SKM-1 treated with dmso at 0.1 percent for 144 hours (cell line): ENCODE measurements around the gene RGS9.
A peak's percentile ranks its signal among the peaks of the same experiment; 100 is the strongest.
"Not testable (repeated sequence)": the region's sequence is repeated elsewhere in the genome, so short reads cannot be mapped to it uniquely, and the experiment has no call there.

Source experiments
- DNase-seq: peaks from one replicate; lab custom pipeline; 2025; ENCODE audit not compliant: unreplicated experiment; lab: John Stamatoyannopoulos, UW

Gene RGS9

DNA sequence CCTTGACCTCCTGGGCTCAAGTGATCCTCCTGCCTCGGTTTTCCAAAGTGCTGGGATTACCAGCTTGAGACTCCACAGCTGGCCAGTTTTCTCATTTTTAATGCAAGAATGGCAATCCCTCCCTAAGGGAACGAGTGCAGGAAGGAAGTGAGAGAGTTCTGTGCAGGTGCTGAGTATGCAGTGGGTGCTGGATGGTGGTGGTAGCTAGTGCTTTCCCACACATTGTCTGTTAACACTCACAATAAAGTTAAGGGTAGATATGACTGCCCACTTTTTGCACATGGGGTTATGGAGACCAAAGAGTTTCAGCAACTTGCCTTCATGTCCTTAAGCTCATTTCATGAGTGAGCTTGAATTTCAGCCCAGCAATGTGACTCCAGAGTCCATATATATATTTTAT is 18.5 kb downstream of the RGS9 start:
- DNase-seq, result no peak

DNA sequence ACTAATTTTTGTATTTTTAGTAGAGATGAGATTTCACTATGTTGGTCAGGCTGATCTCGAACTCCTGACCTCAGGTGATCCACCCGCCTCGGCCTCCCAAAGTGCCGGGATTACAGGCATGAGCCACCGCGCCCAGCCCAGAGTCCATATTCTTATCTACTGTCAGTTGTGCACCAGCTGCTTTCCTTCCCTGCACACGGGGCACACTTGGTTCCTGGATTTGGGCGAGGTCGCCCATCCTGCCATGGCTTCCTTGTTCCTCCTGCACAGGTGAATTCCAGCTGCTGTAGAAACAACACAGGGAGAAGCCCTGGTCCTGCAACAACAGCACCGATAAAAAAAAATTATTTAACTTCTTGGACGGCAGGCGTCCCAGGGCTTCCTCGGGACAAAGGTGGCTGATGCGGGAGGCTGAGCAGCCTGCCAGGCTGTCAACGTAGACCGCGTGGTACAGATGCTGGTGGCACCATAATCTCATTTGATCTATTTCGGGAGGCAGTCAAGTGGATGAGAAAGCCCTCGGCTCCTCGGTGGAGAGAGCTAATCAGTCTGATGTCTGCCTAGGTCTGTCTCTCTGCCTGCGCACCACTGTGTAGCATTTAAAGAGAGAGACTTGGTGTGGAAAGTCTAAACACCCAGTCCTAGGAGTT is 19.1 kb downstream of the RGS9 start:
- DNase-seq, result no peak

DNA sequence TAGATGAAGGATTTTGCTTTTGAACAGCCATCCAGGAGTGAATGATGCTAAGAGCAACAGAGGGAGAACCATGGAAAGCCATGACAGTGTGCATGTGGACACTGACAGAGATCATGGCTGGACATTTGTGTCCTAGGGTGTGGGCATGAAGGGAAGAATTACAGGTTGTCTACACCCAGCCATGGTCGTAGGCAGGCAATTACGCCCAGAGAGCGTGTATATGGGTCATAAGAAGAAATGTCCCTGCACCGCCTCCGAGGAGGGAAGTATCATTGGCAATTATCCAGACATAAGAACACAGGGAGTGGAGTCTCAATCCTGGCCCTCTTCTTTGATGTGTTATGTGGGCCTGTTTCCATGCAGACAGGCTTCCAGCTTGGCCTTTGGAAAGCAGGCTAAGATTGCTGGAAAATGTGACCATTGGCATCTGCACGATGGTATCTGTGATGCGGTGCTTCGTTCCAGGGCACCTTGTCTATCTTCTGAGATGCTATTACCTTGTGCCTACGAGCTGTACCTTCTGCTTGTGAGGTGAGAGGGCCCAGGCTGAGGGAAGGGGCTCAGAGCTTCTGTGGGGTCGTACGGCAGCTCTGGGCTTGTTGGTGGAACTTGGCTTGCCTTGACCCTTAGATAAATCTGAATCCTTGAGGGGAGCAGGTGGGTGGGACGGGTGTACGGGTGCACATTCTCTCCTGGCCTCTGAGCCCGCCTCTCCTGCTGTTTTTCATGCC is 19.8 kb downstream of the RGS9 start:
- no peak for DNase-seq

DNA sequence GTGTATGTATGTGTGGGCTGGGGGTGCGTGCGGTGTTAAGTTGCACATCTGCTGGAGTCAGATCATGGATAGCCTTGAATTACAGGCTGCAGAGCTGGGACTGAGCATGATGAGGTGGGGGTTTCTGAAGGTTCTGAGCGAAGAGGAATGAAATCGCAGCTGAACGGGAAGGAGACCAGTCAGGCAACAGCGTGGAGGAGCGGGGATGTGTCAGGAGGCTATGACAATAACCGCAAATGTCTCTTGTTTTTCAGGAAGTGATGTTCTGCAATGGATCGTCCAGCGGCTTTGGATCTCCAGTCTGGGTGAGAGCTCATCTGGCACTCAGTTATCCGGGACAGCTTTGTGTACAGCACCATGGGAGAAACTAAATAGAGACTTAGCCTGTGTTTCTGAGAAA is 20.9 kb downstream of the RGS9 start:
- no peak for DNase-seq

DNA sequence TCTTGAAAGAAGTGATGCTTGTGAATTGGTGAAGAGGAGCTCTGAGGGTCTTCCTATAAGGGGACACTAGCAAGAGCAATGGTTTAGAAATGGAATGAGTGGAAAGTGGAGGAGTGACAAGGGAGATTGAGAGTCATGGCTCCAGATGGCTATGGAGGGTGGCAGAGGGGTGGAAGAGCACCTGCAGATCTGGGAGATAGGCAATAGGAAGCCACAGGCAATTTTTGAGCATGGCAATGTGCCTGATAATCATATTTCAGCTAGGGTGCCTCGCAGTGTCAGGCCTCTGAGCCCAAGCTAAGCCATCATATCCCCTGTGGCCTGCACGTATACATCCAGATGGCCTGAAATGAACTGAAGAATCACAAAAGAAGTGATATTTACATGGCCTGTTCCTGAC is 21.5 kb downstream of the RGS9 start:
- DNase-seq, result no peak

DNA sequence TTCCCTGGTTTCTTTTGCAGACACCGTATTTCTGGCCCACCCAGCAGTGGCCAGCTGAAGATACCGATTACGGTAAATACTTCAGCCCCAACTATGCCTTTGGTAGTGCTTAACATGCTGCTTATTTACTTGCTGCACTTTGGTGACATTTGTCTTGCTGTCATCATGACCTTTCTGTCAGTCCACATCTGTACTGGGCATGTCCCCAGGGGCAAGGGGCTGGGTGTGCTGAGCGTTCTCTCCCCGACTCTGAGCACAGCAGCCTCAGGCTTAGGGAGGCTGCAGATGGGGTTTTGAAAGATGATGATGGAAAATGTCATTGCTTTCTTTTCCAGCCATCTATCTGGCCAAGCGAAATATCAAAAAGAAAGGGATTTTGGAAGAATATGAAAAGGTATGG is 23.3 kb downstream of the RGS9 start:
- no peak for DNase-seq

DNA sequence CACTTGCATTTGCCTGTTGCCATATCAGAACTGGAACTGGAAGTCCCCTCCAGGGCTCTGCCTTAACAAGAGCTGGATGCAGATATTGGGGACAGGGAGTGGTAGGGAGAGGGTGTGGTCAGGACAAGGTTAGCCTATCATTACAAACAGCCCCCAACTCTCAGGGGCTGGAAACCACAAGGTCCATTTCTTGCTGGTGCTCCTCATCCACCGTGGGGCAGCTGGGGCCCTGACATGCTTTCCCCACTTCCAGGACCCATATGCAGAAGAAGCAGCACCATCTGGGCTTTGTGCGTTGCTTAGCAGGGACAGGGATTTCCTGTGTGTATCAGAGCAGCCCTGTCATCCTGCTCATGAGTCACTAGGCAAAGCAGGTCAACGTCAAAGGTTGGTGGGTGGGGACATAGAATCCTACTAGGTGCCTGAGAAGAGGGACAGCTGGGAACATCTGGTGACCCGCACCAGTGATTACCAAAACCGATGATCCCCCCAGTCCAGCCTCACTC is 26.9 kb downstream of the RGS9 start:
- DNase-seq, result no peak

DNA sequence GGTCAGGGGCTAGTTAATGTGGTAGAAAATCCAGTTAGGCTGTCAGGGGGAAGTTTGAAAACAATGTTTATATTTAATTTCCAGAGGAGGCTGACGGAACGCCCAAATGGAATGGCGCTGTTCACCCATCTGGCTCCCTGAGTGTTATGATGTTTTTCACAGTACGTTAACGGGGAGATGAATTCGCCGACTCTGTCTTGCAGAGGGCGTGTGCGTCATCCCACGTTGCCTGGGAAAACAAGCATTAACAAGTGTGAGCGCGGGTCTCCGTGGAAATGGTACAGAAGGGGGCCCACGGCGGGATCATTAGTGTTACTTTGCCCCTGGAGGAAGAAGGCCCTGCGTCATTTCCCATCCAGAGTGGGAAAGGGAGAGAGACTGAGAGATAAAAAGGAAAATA is 29.6 kb downstream of the RGS9 start:
- DNase-seq, result no peak

DNA sequence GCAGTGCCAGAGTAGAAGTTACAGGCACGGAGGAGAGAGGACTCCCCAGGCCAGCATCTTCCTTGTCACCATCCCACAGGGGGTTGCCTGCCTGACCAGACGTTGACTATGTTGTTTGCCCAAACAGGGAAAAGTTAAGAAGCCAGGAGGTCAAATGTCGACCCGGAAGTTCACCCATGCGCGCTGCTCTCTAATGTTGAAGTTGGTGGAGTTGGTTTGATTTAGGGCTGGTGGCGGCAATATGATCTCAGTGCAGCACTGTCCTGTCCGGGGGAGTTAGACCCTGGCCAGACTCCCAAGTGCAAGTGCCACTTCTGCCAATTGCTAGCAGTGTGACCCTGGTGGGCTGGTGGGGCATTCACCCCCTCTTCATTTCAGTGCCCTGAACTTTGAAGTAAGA is 30.4 kb downstream of the RGS9 start:
- no peak for DNase-seq

DNA sequence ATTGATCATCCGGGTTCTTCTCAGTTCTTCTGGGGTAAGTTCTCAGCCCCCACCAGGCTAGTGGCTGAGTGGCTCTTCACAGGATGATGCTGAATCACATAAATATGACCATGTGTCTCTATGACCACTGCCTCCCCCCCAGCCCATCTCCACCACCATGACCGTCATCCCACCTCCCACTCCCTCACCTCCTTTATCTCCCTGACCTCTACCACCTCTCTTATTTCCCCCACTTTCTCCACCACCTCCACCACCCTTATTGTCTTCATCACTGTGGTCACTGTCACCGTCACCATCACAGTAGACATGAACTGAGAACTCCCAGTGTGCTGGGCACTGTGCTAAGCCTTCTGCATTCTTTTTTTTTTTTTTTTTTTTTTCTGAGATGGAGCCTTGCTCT is 32.5 kb downstream of the RGS9 start:
- no peak for DNase-seq

DNA sequence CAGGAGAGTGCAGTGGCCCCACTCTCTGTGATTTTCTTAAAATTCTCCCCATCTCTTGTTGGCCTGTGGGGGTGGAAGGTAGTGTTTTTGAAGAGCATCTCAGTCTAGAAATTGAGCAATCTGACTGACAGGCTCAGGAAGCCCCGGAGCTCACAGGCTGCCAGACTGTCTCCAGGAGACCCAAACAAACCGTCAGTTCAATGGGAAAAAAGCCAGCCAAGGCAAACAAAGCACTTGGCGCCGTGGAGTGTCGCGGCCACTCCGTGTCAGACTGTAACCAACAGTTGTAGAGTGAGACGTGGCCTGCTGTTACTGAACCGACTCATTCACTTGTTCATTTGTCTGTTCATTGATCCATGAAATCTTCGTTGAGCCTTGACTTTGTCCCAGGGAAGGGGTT is 33.7 kb downstream of the RGS9 start:
- DNase-seq, result no peak

DNA sequence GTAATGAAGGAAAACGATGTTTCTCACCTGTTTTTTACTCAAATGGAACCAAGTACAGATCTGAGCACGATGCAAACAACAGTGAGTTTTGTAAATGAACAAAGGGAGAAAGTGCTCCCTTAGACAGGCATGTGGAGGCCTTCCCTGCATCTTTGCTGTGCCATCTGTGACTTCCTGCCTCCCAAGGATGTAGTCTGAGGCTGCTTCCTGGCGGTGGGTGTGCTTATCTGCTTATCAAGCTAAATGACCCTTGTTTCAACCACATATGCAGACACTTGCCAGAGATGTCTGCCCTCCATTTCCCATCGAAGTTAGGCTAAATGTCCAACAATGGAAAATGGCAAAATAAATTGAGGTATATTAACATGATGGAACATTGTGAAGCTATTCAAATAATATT is 34.6 kb downstream of the RGS9 start:
- no peak for DNase-seq

DNA sequence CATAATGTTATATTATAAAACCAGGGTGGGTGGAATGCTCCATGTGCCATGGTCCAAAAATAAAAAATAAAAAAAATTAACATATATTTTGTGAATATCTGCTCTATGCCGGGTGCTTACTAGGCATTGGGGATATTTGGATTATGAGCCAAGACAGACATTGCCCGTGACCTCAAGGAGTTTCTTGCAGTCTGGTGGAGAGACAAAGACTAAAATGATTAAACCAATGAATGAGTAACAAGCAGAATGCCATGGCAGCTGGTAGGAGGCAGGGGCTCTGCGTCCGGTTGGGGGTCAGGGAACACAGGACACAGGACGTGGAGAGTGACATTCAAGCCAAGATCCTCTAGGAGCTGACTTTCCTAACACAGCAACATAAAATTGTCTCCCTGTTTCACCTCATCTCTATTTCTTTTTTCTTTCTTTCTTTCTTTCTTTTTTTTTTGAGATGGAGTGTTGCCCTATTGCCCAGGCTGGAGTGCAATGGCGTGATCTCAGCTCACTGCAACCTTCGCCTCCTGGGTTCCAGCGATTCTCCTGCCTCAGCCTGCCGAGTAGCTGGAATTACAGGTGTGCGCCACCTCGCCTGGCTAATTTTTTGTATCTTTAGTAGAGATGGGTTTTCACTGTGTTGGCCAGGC is 35.4 kb downstream of the RGS9 start:
- no peak for DNase-seq

DNA sequence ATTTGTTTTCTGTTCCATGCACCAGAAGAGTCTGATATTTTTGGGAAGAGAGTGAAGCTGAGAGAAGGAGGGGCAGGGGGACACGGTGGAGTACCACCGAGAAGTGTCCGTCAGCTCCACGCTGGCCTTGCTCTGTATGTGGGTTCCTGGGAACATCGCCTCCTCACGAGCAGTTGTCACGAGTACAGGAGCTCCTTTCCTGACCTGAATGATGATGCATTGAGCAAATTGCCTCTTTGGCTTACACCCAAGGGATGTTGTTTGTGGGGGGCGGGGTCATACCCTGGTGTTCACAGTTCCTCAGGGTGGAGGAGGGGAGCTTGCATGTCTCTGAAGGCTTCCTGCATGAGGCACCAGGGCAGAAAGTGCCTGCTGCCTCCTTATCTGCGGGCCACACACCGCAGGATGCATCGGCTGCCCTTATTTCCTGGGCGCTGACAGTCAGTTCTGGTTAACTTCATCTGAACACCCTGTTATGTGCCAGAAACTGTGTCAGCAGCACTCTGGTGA is 36.2 kb downstream of the RGS9 start:
- DNase-seq, result no peak

DNA sequence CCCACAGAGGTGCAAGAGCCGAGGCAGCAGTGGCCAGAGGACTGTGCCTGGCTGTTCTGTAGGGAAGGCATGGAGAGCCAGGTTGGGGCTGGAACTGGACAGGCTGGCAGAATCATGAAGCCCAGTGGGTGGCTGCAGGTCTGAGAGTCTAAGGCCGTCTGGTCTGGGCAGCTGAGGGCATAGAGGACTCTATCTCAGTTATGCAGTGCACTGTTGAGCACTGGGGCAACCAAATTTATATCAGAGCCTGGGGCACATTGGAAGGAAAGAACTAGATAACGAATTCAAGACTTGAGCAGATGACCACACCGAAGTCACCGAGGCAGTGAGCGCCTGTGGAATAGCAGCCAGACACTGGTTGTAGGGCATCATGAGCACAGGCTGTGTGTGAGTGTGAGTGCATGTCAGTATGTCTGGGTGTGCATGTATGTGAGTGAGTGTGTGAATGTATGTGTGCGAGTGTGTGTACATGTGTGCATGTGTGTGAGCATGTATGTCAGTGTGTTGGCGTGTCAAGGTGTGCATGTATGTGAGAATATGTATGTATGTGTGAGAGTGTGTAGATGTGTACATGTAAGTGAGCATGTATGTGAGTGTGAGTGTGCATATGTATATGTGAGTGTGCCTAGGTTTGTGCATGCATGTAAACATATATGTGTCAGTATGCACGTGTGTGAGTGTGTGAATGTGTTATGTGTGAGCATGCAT is 37.0 kb downstream of the RGS9 start:
- no peak for DNase-seq

DNA sequence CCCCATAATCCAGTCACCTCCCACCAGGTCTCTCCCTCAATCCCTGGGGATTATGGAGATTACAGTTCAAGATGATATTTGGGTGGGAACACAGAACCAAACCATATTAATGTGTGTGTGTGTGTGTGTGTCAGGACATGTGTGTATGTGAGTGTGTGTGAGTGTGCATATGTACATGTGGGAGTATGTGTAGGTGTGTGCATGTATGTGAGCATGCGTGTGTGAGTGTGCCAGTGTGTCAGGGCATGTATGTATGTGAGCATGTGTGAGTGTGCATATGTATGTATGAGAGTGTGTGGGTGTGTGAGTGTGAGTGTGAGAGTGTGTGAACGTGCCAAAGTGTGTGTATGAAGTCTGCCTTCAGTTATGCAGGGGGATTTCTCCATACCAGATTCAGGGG is 37.8 kb downstream of the RGS9 start:
- no peak for DNase-seq

DNA sequence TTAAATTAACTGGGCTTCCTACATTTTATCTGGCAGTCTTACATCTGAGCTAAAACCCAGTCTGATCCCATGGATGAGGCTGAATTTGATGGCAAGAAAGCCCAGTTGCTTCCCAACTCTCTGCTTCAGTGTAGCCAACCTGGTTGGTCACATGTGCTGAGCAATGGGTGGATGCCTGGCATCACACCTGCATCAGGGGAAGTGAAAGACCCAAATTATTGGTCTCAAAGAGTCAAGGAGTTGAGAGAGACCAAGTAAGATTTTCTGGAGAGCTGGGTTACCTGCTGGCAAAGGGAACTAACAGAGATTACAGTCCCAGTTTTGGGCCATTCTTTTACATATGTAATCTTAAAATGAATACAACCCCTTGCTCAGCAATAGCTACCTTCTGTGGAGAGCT is 38.8 kb downstream of the RGS9 start:
- no peak for DNase-seq

DNA sequence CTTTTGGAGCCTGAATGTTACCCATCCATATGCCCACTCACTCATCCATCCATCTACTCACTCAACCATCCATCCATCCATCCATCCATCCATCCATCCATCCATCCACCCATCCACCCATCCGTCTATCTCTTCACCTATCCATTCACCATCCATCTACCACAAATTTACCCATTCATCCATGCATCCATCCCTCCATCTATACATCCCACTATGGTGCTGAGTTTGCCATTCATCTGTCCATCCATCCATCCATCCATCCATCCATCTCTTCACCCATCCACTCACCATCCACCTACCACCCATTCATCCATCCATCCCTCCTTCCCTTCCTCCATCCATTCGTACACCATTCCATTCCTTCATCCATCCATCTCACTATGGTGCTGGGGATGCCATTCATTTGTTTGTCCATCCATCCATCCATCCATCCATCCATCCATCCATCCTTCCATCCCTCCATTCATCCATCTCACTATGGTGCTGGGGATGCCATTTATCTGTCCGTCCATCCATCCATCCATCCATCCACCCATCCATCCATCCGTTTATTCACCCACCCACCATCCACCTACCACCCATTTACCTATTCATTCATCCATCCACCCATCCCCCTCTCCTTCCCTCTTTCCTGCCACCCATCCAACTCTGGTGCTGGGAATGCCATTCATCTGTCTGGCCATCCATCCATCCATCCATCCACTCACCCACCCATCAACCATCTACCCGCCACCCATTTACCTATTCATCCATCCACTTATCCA is 39.7 kb downstream of the RGS9 start:
- no peak for DNase-seq

DNA sequence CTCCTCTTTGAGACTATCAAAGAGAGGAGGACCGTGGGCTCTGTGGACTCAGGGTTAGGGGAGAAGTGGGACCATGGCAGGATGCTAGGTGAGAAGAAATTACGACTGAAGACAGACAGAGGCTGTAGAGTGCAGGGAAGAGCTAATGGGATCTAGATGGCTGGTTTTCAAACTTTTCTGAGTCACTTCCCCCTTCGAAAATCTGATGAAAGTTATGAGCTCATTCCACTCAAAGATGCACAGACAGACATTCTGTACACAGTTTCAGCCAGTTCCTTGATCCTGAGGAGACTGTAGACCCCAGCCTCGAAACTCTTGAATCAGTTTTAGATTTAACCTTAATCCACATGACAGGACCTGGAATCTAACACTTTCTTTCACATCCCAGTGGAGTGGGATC is 40.7 kb downstream of the RGS9 start:
- peak; percentile 20 for DNase-seq

DNA sequence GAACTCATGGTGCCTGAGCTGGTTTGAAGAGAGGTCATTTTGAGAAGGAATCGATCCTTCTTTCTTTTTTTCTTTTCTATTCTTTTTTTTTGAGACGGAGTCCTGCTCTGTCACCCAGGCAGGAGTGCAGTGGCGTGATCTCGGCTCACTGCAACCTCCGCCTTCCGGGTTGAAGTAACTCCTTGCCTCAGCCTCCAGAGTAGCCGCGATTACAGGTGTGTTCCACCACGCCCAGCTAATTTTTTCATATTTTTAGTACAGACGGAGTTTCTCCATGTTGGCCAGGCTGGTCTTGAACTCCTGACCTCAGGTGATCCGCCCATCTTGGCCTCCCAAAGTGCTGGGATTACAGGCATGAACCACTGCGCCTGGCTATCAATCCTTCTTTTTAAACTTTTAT is 43.1 kb downstream of the RGS9 start:
- not testable (repeated sequence) for DNase-seq

DNA sequence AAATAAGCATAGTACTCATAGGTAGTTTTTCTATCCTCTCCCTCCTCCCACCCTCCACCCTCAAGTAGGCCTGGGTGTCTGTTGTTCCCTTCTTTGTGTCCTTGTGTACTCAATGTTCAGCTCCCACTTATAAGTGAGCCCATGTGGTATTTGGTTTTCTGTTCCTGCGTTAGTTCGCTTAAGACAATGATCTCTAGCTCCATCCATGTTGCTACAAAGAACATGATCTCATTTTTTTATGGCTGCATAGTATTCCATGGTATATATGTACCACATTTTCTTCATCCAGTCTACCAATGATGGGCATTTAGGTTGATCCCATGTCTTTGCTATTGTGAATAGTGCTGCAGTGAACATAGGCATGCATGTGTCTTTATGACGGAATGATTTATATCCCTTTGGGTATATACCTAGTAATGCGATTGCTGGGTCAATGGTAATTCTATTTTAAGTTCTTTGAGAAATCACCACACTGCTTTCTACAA is 43.6 kb downstream of the RGS9 start:
- DNase-seq, result not testable (repeated sequence)
